NB4 (cell line): Measurements from ENCODE around the gene VPS9D1.

Experiments used
- CTCF ChIP-seq: IDR thresholded peaks from one replicate; pipeline ENCODE4 v1.5.1; 2012; ENCODE audit warnings: low read depth, low read length
- MAX ChIP-seq: IDR thresholded peaks from 2 replicates; pipeline ENCODE4 v1.6.1; 2011; ENCODE audit warnings: low read depth, low read length
- MYC ChIP-seq: IDR thresholded peaks from 2 replicates; pipeline ENCODE4 v1.6.1; 2011; ENCODE audit warnings: low read depth, low read length
- POLR2A ChIP-seq: IDR thresholded peaks from 2 replicates; pipeline ENCODE4 v1.6.1; 2011; ENCODE audit warnings: mild to moderate bottlenecking; ENCODE audit not compliant: insufficient read length; ENCODE audit errors: extremely low read depth

- TF ChIP-seq MYC (no peak), CTCF (no peak), POLR2A (no peak), MAX (no peak)
Measured at GRCh38 chr16:89691986-89692569, 28.6 kb downstream of the VPS9D1 start.
